GM18951 (cell line): ENCODE data around the gene TSPAN4.

ENCODE experiments used
- POLR2A ChIP-seq: IDR thresholded peaks from 4 replicates; pipeline ENCODE4 v1.6.1; 2011; ENCODE audit warnings: mild to moderate bottlenecking; ENCODE audit not compliant: insufficient read length, insufficient read depth; ENCODE audit errors: extremely low read depth
- in situ Hi-C: fragments of 300-500 bp; cut with MboI; formaldehyde crosslinking; loops from one replicate; pipeline ENCODE4 v1.12.0; 2022; ENCODE audit warnings: low sequenced_read_pairs, mixed read lengths, inconsistent platforms; ENCODE audit not compliant: unreplicated experiment

Gene TSPAN4

DNA sequence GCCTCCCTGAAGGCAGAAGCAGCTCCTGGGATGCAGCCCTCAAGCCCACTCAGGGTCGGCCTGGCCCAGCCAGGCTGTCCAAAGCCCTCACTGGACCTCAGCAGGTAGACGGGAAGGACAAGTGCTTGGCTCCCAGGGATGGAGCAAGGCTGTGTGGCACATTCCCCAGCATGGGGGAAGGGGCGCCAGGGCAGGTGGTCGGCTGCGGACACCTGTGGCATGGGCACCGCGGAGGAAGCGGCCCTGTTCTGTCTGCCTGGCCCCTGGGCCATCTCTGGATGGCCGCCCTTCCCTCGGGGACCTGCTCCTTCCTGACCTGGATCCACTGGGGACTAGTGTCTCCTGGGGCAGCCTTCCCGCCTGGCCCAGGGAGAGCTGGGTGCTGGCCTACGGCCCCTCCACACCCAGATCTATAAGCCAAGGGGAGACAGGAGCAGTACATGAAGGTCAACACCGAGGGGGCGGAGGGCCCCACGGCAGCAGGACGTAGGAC lies 42.0 kb downstream of the TSPAN4 start:
- no peak for TF ChIP-seq POLR2A
- in situ Hi-C loops, result loop anchor here (25.0 kb wide), 1 partner anchor 153 kb away; the partner anchor contains the start of gene MUC6

DNA sequence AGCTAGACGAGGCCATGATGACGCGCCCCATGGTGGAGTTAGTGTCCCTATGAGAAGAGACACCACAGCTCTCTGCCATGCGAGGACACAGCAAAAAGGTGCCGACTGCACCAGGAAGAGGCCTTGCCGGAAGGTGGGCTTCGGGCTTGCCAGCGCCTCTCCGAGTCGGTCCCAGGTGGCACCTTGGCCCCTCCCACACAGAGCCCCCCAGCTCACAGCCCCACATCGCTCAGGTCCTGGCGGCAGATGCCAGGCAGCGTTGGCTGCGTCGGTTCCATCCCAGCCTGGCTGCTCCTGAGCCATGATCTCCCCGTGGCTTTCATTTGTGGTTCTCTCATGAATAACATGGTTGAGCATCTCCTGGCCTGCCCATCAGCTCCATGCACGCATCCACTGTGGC lies 43.9 kb downstream of the TSPAN4 start:
- no peak for TF ChIP-seq POLR2A
- in situ Hi-C loops, result loop anchor here (25.0 kb wide), 1 partner anchor 151 kb away; the partner anchor contains the start of gene MUC6

DNA sequence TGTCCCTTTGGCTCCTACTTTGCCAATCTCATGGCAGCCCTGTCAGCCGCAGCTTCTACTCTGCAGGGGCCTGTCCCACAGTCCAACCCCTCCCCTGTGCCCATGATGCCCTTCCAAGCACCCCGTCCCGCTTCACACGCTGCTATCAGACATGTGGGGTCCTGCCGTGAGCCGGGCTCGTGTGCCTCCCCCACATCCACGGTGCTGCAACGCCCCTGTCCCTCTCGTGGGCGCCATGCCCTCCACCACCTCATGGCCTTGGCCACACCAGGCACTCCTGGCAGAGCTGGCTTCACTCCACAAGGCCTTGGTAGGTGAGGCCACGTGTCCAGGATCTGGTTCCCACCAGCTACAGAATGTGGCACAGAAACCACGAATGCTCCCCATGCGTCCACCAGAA lies 44.9 kb downstream of the TSPAN4 start:
- in situ Hi-C loops, result loop anchor here (25.0 kb wide), 1 partner anchor 150 kb away; the partner anchor contains the start of gene MUC6
- no peak for TF ChIP-seq POLR2A

DNA sequence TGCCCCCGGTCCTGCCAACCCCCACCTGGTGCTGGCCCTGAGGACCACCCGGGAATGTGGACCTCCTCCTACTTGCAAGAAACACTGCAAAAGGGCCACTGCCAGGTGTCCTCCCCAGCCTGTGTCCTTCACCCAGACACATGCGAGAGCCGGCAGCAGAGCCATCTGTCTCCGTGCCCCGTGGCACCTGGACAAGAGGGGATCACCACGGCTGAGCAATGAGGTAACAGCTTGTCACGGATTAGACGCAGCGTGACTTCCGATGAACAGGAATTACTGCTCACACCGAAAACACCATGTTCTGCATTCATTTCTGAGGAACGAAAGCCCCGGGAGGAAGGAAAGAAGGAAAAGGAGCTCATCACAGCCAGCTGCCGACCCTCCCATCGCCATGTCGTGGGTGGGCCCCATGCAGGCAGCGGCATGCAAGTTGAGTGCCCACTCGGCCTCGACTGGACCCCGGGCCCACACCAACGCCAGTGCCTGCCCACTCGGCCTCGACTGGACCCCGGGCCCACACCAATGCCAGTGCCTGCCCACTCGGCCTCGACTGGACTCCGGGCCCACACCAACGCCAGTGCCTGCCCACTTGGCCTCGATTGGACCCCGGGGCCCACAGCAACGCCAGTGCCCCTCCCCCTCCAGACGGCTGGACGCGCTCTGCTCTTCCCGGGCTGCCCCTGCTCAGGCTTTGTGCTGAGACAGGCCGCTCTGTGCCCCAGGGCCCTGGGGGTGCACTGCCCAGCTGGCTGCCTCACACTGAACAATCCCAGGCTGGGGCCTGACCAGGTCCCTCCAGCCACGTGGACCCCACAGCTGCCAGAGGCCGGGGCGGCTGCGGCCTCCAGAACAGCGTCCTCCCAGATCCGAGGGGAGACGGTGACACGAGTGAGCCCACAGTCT lies 45.9 kb downstream of the TSPAN4 start:
- no peak for TF ChIP-seq POLR2A

DNA sequence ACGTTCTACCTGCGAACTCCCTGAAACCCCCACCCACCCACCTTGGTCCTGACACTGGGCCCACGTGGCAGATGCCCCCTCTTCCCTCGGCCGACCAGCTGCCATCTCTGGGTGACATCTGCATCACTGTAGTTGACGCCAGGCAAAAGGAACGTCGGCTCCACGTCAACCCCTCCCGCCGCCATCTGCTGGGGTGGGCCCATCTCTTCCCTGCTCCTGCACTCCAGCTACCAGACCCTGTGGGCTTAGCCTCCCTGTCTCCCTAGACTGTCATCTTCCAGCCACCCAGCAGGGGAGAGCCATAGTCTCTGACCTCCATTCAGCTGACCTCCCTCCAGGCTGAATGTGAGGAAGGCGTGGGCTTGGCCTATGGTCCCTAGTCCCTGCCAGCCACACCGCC lies 46.6 kb downstream of the TSPAN4 start:
- TF ChIP-seq POLR2A, result no peak
- in situ Hi-C loops, result loop anchor here (25.0 kb wide), 1 partner anchor 148 kb away; the partner anchor contains the start of gene MUC6

More for the DNA sequence above, 45.9 kb downstream of the TSPAN4 start:
- in situ Hi-C loops, result loop anchor here (25.0 kb wide), 1 partner anchor 149 kb away; the partner anchor contains the start of gene MUC6

DNA sequence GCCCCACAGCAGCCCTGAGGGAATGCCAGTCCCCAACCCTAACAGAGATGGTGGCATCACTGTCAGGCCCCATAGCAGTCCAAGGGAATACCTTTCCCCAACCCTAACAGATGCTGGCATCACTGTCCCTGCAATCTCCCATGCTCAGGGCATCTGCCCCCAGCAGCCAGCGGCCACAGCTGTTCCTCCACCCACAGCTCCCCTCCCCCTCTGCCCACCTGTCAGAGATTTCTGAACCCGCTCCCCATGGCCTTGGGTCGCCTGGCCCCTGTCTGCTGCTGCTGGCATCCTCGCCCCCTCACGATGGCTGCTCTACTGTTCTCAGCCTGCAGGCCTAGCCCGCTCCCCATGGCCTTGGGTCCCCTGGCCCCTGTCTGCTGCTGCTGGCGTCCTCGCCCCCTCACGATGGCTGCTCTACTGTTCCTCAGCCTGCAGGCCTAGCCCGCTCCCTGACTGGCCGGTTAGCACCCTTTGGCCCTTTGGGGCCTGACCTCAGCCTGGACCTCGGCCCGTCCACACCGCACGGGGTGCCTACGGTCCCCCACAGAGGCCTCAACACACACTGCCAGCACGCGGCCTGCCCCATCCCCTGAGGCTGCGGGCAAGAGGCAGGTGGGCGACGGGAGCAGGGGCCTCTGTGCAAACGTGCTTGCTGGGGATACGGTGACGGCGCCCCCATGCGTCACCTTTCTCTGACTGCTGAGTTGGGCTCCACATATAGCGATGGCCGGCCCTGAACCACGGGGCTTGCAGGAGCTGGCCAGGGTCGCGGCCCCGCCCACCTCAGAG lies 47.2 kb downstream of the TSPAN4 start:
- in situ Hi-C loops, result loop anchor here (25.0 kb wide), 1 partner anchor 147 kb away; the partner anchor contains the start of gene MUC6
- no peak for TF ChIP-seq POLR2A

DNA sequence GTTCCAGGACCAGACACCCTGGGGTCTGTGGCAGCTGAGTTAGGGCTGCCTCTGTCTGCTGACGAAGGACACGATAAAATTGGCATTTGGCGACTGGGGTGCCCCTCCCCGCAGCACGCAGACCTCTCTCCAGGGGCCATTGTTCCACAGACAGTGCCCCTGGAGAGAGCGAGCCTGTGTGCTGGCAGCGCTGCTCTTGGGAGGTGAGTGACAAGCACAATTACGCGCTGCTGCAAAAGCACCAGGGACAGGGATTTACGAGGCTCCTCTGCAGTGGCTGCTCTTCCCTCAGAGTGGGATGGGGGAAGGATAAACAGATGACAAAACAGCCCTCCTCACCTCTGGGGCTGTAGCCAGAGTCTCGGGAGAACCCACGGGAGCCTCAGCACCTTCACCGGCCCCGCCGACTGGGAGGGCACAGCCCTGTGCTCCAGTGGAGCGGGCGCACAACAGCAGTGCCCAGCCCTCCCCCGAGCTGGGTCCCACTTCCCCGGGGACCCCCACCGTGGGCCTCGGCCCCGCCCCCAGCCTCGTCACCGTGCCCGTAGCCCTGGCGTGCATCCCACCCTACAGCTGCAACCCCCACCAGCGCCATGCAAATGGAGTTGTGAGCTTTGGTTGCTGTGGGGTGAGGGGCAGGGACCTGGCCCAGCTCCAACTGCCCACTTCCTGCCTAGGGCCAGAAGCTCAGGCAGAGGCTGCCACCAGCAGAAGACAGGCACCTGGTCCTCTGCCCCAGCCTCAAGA lies 48.3 kb downstream of the TSPAN4 start:
- TF ChIP-seq POLR2A, result no peak
- in situ Hi-C loops, result loop anchor here (25.0 kb wide), 1 partner anchor 146 kb away; the partner anchor contains the start of gene MUC6

DNA sequence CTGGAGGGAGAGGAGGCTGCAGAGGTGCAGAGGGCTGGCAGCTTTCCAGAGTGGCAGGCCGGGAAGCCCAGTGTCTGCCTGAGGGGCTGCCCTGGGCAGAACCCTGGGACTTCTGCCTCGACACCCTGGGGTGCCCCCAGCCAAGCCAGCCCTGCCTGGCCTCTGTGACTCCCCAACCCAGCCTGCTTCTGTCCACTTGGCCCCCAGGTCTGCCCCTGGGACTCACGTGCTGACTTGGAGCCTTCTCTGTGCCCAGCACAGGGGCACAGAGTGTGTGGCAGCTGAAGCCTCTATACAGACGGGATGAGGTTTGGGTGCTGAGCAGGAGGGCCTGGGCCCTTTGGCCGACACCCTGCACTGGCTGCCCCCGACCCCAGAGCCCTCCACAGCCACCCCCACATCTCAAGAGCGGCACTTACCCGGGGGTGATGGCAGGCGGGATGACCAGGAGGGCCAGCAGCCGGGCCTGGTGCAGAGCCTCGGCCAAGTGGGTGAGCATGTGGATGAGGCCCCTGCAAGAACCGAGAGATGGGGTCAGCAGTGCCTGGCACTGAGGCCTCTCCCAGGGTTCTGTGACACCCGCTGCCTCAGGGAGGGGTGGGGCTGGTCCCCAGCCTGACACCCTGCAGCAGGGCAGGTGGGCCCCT lies 50.5 kb downstream of the TSPAN4 start:
- in situ Hi-C loops, result loop anchor here (25.0 kb wide), 1 partner anchor 144 kb away; the partner anchor contains the start of gene MUC6
- no peak for TF ChIP-seq POLR2A

DNA sequence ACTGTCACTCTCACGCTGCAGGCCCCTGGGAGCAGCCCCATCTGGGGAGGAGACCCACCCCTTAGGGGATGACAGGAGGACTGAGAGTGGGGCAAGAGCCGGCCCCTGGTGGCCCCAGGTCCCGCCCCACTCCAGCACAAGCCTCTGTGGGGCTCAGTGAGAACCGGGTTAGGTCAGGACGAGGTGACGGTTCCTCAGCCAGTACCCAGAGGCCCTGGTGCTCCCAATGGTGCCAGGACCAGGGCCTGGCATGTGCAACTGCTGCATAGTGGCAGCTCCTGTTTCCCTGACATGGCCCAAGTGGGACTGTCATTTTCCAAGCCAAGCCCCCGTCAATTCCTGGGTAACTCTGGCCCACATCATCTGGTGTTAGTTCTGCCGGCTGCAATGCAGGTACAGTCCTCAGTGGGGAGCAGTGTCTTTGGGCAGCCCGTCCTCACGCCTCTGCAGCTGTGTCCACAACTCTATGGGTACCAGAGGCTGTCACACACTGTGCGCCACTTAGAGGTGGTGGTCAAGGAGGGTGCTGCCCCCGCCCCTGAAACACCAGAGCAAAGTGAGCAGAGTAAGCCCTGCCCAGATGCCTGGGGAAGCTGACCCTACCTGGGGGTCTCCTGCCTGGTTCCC lies 52.0 kb downstream of the TSPAN4 start:
- TF ChIP-seq POLR2A, result no peak
- in situ Hi-C loops, result loop anchor here (25.0 kb wide), 1 partner anchor 143 kb away; the partner anchor contains the start of gene MUC6

DNA sequence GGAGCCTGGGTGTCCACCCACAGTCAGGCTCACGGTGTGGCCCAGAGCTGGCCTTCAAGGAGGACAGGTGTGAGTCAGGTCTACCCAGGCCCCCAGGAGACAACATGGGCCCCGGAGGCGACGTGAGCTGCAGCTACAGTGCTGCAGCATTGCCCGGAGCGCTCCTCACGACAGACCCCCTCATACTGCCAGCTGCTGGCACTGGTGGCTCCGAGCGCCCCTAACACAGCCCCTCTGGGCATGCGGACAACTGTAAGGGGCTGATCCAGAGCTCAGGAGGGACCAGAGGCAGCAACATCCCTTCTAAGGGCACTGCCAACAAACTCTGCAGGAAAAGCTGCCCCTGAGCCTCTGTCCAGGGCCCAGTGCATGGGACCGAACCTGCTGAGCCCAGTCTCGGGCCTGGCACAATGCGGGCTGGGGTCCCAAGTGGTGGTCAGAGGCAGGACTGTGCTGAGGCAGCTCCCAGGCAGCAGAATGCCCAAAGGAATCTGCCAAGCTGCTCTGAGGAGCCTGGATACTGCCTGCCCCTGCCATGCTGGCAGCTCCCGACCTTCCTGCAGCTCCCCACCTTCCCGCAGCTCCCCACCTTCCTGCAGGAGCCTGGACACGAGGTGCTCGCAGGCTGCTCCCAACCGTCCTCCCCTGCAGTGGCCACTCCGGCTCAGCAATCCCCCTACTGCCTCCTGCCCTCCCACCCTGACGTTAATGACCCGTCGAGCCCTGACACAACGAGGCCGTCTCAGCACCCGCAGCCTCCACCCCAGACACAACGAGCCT lies 52.9 kb downstream of the TSPAN4 start:
- in situ Hi-C loops, result loop anchor here (25.0 kb wide), 1 partner anchor 142 kb away; the partner anchor contains the start of gene MUC6

More for the DNA sequence above, 52.9 kb downstream of the TSPAN4 start:
- TF ChIP-seq POLR2A, result no peak
